ENCODE results near the gene H3-3A. TPM values are rescaled to one million over a fixed set of nuclear protein-coding genes. Genes with fewer than 3 reads are reported as not detected.

Gene H3-3A
- total RNA-seq, 2 experiments from 2014 or later = 370 to 382 TPM

DNA sequence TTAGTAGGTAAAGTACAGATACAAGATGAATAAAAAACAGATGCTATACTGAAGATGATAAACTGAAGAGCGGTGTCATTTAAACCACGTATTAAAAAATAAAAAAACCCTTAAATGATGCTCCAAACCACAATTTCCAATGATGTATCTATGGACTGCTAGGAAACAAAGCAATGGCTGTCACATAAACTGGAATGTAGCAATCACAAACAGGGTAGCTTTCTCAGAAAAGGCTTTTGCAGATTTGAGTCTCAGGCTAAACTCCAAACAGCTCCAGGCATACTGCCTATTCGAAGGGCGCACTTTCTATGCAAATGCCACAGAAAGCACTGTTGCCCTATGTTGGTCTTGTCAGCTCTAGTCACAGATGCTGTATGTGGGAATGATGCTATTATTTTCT is 12.4 kb upstream of the H3-3A start:
- POLR2A ChIA-PET = interaction anchor here (0.6 kb wide), 1 partner anchor 13 kb away, joined by 3 read pairs; the partner anchor contains the start of gene H3-3A
- CTCF ChIA-PET = interaction anchor here (0.6 to 0.7 kb wide), 2 partner anchors 11 to 23 kb away, joined by 3 to 4 read pairs; no protein-coding TSS in a partner anchor

DNA sequence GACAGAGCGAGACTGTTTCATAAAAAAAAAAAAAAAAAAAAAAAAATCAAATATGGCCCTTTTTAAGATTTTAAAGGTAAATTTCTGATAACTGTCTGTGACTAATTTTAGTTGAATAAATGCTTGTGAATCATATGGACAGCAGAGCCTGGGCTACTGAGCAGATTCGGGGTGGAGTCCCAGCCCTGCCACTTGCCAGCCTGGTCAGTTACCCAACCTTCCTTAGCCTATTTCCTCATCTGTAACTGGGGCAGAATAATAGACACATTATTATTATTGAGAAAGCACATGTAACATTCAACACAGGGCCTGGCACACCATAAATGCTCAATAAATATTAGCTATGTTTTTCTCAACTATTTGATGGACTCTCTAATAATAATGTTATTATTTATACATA is 11.2 kb upstream of the H3-3A start:
- CTCF ChIA-PET = no interaction called here
- POLR2A ChIA-PET = no interaction called here

DNA sequence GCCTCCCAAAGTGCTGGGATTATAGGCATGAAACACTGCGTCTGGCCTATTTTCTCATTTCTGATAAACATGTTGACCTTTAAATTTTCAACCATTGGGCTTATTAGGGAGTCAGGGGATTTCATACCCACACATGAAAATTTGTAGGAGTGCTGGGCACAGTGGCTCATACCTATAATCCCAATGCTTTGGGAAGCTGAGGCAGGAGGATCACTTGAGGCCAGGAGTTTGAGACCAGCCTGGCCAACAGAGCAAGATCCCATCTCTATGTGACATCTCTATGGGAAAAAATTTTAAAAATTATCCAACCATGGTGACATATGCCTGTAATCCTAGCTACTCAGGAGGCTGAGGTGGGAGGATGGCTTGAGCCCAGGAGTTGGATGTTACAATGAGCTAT is 10.5 kb upstream of the H3-3A start:
- ChIA-PET POLR2A (interaction anchor here (0.7 kb wide), 1 partner anchor 1879 kb away, joined by 4 read pairs; no protein-coding TSS in a partner anchor), CTCF (interaction anchor here (0.6 kb wide), 1 partner anchor 10 kb away, joined by 3 read pairs; no protein-coding TSS in a partner anchor)

DNA sequence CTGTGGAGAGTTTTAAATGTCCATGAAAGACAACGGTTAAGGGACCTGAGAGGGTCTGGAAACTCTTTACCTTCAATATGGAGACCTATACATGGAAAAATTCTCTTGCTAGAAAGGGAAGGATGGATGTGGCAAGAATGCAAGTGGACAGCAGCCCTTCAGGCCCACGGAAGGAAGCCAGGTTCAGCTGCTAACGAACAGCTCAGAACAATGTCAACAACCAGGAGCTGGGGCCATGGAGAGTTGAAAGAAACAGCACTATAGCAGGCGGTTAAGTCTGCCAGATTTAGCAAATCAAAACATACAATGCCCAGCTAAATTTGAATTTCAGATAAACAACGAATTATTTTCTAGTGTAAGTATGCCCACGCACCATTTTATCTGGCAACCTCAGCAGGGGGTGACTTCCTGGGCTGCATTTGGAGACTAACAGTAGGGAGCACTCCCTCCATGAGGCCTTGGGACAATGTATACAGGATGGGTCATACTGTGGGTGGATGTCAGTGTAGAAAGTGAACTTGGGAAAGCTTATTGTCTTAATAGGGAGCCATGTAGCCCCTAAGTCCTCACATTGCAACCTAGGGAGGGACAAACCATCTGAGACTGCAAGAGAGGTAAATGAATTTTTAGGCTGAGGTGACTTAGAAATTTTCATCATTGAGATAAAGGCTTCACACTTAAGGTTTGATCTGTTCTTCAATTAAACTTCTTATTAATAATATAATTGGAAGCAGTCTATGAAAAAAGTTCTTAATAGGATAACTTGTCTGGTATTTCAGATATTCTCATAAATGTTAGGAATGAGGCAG is 7.8 kb upstream of the H3-3A start:
- ChIA-PET POLR2A (no interaction called here), CTCF (interaction anchor here (0.7 kb wide), 1 partner anchor 83 kb away, joined by 3 read pairs; no protein-coding TSS in a partner anchor)

DNA sequence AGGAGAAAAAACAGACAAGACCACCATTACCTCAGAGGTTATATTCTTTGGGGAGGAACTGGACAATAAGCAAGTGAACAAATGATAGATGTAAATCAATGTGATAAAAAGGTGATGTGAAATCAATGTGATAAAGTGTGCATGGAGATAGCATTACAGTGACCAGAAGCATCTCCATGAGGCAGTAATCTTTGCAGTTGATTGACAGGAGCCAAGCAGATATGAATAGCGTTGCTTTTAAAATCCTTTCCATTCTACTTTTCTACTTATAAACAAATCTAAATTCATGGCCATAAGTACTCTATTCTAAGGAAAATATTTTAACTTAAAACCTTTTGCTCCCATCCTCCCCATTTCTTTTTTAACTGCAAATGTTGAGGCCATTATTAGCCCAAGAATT is 2.8 kb upstream of the H3-3A start:
- CTCF ChIA-PET = no interaction called here
- POLR2A ChIA-PET = no interaction called here

DNA sequence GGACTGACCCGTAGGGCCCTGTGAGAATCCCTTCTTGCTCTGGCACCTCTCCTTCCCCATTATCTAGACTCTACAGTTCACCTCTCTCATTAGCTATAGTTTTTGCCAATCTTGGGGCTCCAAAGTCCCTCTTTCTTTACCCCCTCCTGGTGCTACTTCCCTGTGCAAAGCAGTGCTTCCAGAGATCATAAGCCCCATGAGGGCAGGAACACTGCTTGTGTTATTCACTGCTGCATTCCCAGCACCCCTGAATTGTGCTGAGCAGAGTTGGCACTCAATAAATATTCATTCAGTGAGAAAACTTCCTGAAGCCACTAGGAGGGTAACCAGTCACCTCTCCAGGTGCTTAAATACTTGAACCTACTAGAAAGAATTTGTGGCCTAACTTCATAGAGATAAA is 2.1 kb upstream of the H3-3A start:
- ChIA-PET CTCF (no interaction called here), POLR2A (interaction anchor here (3.7 kb wide), 1 partner anchor 60 kb away, joined by 37 read pairs; the partner anchor contains the start of gene SDE2)

DNA sequence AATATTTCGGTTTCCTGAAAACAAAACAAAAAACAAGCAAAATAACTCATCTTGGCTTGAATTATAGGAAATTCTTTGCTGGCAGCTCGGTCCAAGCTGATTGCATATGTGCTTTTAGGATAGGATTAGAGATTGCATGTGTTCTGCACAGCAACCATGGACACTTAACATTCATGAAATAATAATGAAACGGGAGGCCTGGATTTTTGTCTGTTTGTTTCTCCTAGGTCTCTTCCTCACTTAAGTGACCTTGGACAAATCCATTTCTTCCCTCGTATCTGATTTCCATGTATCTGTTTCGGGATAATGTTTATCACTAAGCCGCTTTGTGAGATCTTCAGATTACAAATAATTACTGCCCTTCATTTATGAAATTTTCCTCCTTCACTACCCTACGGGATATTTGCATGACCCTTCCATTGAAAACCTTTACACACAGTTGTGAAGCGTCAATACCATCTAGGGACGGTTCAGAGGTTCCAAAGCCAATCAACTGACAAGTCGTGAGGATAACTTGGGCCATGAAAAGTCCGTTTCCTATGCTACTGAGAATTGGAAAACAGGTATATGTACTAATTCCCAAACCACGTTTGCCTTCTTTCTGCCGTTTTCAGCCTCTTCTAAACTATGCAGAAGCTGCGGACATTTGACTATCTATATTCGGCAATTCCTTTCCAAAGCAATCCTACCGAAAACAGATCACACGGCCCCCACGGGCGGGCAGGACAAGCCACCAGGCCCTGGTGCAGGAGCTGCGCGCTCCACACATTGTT is 1.3 kb upstream of the H3-3A start:
- ChIA-PET CTCF (interaction anchor here (1.6 to 1.8 kb wide), 2 partner anchors 62 to 74 kb away, joined by 4 to 5 read pairs; partner anchors contain the start of gene SDE2), POLR2A (interaction anchor here (1.3 to 3.7 kb wide), 5 partner anchors 49 to 137 kb away, joined by 3 to 37 read pairs (median 12); partner anchors contain the start of genes PYCR2 and SDE2)

DNA sequence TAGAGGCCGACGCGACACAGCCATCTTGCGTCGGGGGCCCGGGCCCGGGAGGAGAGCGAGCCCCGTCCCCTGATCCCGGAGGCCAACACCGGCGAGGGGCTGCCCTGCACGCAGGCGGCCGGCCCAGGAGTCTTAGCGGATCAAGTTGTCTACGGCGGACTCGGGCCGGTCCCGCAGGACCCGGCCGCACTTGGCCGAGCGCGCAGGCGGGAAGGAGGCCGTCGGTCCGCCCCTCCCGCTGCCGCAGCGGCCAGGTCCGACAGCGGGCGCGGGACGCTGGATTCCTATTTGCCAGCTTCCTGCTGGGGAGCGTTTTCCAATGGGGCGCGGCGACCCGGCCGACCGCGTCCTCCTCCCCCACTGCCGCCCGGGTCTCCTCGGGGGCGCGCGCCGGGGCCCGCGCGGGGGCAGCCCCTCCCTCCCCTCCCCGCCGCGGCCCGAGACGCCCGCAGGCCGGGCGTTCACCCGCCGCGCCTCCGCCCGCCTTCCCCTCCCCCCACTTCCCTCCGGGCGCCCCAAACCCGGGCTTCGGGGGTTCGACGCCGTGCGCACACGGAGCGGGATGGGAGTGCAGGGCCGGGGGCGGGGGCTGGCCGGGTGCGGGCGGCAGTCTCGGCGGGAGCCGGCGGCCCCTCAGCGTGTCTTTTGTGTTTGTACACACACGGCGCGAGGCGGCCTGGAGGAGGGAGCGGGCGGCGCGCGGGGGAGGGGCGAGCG is 517 bp upstream of the H3-3A start:
- POLR2A ChIA-PET = interaction anchor here (0.6 to 3.7 kb wide), 15 partner anchors 13 to 633 kb away, joined by 3 to 37 read pairs (median 4); partner anchors contain the start of genes LIN9, PYCR2 and SDE2
- CTCF ChIA-PET = interaction anchor here (1.0 to 1.8 kb wide), 5 partner anchors 21 to 74 kb away, joined by 3 to 5 read pairs (median 4); partner anchors contain the start of gene SDE2

DNA sequence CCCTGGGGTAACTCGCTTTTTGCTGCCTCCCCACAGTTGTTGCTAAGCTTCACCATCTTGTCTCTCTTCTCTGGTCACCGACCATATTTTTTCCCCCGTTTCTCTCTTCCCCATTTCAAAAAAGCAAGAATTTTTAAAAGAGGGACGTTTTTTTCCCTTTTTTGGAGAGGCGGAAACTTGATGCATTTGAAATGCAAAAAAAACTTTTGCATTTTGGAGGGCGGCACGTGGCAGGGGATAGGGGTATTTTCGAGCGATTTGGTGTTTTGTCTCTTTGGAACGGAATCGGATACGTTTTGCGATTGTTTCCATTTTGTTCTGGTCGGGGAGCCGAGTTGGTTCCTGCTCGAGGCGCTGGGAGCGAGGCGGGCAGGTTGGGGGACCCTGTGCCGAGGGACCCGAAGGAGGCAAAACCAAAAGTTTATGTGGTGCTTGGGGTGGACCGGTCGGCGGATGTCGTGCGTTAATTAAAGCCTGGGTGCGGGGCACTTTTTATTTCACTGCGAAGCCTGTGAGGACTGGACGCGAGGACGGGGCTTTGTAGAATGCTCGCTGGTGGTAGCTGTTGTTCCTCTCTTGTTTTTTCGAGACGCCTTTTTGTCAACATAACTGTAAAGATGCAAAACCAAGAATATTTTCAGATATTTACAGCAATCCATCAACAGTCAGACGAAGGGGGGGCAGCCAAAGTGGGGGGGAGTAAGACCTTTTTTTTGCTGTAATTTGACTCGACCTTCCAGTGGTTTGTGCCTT is 884 bp downstream of the H3-3A start:
- CTCF ChIA-PET = interaction anchor here (0.6 to 1.0 kb wide), 2 partner anchors 20 to 68 kb away, joined by 4 read pairs; no protein-coding TSS in a partner anchor
- POLR2A ChIA-PET = interaction anchor here (0.6 to 3.7 kb wide), 8 partner anchors 20 to 246 kb away, joined by 3 to 37 read pairs (median 10); partner anchors contain the start of genes LIN9 and SDE2

DNA sequence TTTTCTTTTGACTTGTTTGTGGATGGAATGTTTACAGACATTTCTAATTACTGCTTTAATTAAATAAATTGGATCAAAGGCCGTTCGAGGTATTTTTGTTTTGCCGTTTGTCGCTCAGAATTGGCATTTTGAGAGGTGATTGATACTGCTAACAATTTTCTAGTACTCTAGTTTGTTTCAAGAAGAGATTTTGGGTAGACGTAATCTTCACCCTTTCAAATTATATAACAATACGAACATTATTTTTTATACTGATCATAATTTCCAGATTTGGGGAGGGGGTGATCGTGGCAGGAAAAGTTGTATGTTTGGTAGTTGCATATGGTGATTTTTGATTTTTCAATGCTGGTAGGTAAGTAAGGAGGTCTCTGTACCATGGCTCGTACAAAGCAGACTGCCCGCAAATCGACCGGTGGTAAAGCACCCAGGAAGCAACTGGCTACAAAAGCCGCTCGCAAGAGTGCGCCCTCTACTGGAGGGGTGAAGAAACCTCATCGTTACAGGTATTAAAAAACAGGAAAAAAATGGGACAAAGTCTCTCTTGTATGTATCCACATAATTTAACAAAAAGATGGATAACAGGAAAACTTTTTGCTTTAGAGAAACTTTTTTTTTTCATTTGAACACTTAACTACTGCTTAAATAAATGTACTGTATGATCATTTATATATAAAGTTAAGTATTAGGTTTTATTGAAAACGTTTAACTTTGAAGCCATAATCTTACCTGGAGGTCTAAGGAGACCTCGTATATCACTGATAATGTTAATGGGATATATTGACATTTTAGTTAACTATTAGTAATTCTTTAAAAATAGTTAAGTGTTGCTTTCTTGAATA is 1.7 kb downstream of the H3-3A start:
- ChIA-PET CTCF (interaction anchor here (1.1 to 2.2 kb wide), 7 partner anchors 11 to 73 kb away, joined by 3 to 25 read pairs (median 9); no protein-coding TSS in a partner anchor), POLR2A (interaction anchor here (0.8 to 3.7 kb wide), 8 partner anchors 19 to 181 kb away, joined by 3 to 37 read pairs (median 6); partner anchors contain the start of gene SDE2)

DNA sequence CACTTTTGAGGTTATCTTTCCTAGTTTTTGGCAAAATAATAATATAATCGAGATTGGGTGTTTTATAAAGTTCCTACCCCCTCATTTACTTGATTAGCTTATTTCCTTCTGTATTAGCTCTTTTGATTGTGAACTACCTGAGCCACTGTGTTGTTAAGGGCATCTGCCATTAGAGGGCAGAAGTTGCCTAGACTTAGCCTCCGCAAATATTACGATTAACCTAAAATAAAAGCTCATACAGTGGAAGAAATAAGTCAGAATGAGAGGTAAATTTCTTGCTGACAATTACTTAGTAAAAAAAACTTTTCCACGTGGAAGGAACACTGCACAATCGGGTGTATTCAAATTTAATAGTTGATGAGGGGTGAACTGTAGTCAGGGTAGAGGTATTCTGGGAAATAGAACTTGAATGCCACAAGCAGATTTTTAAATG is 2.3 kb downstream of the H3-3A start:
- ChIA-PET CTCF (interaction anchor here (1.1 to 2.2 kb wide), 7 partner anchors 11 to 73 kb away, joined by 3 to 25 read pairs (median 9); no protein-coding TSS in a partner anchor), POLR2A (interaction anchor here (0.6 to 1.1 kb wide), 6 partner anchors 8 to 182 kb away, joined by 3 to 6 read pairs (median 4); no protein-coding TSS in a partner anchor)

DNA sequence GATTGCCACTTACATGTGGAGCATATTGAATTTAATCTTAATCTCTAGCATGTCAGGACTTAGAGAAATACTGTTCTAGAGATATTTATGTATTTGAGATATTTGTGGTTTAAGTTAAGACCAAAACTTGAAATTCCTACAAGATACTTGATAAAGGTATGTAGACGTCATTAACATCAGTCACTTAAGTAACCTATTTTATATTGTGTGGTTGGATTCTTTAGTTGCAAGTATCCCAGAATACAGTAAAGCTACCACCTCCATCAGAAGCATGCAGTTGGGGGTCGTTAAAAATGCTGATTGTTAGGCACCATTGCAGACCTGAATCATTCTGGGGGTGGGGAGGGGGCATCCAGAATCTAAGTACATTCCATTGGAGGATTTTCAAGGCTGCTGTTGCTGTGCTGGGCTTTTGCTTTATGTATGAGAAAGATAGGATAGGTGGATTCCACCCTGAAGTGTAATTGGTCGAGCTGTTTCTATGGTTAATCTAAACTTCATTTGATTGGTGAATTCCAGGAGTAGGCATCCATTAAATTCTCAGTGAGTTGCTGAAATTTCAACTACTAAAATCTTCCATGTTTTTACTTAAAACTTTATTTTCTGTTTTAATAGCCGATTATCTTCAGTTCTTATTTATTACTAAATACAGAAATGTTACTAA is 4.0 kb downstream of the H3-3A start:
- CTCF ChIA-PET = interaction anchor here (1.2 to 2.2 kb wide), 3 partner anchors 9 to 54 kb away, joined by 3 to 9 read pairs (median 5); no protein-coding TSS in a partner anchor
- POLR2A ChIA-PET = interaction anchor here (1.0 to 1.1 kb wide), 2 partner anchors 43 to 54 kb away, joined by 3 read pairs; no protein-coding TSS in a partner anchor

DNA sequence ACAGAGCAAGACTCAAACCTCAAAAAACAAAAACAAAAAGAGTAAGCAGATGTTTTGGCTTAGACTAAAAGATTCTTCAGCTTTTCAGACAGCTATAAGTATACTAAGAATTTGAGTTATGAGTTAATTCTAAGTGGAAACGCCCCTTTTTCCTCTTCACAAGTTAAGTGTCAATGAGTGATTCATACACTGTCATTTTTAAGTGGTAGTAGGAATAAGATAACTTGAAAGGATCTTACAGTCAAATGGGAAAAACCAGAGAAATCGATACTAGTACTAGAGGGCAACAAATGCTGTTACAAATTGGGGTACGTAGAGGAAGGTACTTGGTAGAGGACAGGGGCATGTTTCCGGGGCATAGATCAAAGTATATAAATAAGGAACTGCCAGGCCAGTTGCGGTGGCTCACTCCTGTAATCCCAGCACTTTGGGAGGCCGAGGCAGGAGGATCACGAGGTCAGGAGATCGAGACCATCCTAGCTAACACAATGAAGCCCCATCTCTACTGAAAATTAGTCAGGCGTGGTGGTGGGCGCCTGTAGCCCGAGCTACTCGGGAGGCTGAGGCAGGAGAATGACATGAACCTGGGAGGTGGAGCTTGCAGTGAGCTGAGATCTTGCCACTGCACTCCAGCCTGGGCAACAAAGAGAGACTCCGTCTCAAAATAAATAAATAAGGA is 7.4 kb downstream of the H3-3A start:
- POLR2A ChIA-PET = interaction anchor here (2.2 kb wide), 1 partner anchor 13 kb away, joined by 11 read pairs; no protein-coding TSS in a partner anchor
- CTCF ChIA-PET = interaction anchor here (0.9 to 1.9 kb wide), 3 partner anchors 13 to 56 kb away, joined by 3 to 8 read pairs (median 6); no protein-coding TSS in a partner anchor

DNA sequence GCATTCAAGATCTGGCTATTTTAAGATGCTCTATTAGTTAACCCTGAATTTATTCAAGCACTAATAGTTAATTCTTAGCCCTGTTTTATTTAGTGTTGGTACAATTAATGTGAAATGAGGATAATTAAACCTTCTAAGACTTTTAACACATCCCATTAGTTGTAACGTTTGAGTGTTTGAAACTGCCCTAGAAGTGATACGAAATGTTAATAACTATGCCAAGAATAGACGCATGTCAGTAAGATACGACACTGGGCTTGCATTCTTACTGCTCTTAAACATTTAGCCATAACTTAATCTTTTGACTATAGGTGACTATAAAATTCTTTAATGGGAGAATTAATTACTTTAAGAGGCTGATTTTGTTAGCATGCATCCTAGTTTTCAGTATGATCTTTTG is 9.8 kb downstream of the H3-3A start:
- ChIA-PET CTCF (no interaction called here), POLR2A (no interaction called here)

DNA sequence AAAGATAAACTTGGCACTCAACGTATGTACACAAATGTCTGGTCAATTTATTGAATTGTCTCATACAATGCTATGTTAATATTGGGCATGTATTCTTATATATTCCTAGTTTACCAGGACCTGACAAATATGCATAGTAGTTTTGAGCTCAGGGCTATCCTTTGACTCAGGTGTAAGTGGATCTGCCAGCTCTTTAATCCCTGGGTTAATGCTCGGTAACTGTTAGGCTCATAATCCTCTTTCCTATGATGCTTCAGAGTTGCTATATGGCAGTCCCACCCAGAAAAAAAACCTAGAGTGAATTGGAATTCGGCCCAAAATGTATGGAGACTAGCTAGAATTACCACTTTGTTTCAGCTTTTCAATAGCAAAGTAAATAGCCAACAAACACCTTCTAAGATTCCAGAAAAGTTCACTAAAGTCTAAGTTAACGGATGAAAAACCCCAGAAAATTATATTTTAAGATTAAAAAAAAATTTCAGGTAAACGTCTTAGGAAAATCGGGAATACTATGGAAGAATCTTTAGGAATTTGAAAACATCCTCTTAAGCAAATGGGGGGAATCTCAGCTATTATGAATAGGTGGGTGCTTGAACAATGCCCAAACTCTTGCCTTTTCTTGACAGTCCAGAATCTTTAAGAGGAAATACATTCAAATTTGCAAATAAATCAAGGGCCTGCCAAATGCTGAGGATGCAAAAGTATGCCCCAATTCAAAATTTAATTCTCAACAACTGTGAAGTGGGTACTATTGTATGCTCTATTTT is 10.9 kb downstream of the H3-3A start:
- POLR2A ChIA-PET = interaction anchor here (1.0 to 1.1 kb wide), 2 partner anchors 8 to 36 kb away, joined by 4 to 6 read pairs; no protein-coding TSS in a partner anchor
- CTCF ChIA-PET = no interaction called here

Data from activated CD8-positive, alpha-beta memory T cell treated with anti-CD3 and anti-CD28 coated beads for 36 hours (primary cell).